IMR-90 (cell line): ENCODE results near the gene FAM120A. TPM values are rescaled to one million over a fixed set of nuclear protein-coding genes. Genes with fewer than 3 reads are reported as not detected.

Source experiments
- ATAC-seq: fragments of 200-7000 bp; cut with Tn5 transposase; 2 replicates; pipeline ENCODE4 v1.9.1; 2020; ENCODE audit warnings: low read depth, mild to moderate bottlenecking, moderate library complexity
- BruUV-seq: library from RNA; stranded (reverse); fragments of 400-500 nt; replicated peaks from 2 replicates; lab custom pipeline; 2021; lab: Mats Ljungman, UMichigan
- CTCF ChIA-PET: fragments of 300-600 bp; formaldehyde crosslinking; extraction: SDS; loops from one replicate; lab custom pipeline; 2021; ENCODE audit warnings: antibody characterized with exemption; lab: Yijun Ruan, JAX
- POLR2A ChIA-PET: fragments of 300-600 bp; sonication (Branson Sonifier 250); formaldehyde crosslinking; loops from one replicate; lab custom pipeline; 2022; ENCODE audit warnings: antibody characterized with exemption; ENCODE audit not compliant: unreplicated experiment; lab: Charles Lee
- DNase-seq: peaks from one replicate; pipeline ENCODE4 v3.0.0; 2013
- H2AFZ ChIP-seq: replicated peaks from 2 replicates; pipeline ENCODE3; 2013; ENCODE audit warnings: low read length, mild to moderate bottlenecking; ENCODE audit not compliant: poor library complexity
- H2AK5ac ChIP-seq: 2 replicates; pipeline ENCODE4 v1.6.1; 2013; ENCODE audit warnings: low read depth, low read length, inconsistent platforms
- H2AK9ac ChIP-seq: replicated peaks from 2 replicates; pipeline ENCODE3; 2013; ENCODE audit warnings: mild to moderate bottlenecking, low read depth, low read length, moderate library complexity; ENCODE audit not compliant: poor library complexity
- H2BK120ac ChIP-seq: 2 replicates; pipeline ENCODE4 v1.6.1; 2013; ENCODE audit warnings: low read depth, low read length, inconsistent platforms
- H2BK15ac ChIP-seq: 3 replicates; pipeline ENCODE4 v1.6.1; 2013; ENCODE audit warnings: low read depth, low read length, inconsistent platforms
- H2BK20ac ChIP-seq: 2 replicates; pipeline ENCODE4 v1.6.1; 2013; ENCODE audit warnings: low read depth, mild to moderate bottlenecking, inconsistent platforms, low read length, moderate library complexity
- H2BK5ac ChIP-seq: 2 replicates; pipeline ENCODE4 v1.6.1; 2013; ENCODE audit warnings: mild to moderate bottlenecking, low read depth, low read length, inconsistent platforms; ENCODE audit not compliant: poor library complexity, severe bottlenecking
- H3K14ac ChIP-seq: replicated peaks from 2 replicates; pipeline ENCODE4 v1.6.1; 2013; ENCODE audit warnings: low read depth, low read length, inconsistent platforms
- H3K18ac ChIP-seq: 2 replicates; pipeline ENCODE4 v1.6.1; 2013; ENCODE audit warnings: low read depth, low read length, control low read depth
- H3K23ac ChIP-seq: 2 replicates; pipeline ENCODE4 v1.6.1; 2013; ENCODE audit warnings: low read depth, low read length, inconsistent platforms
- H3K27ac ChIP-seq: 2 replicates; pipeline ENCODE4 v1.5.1; 2013; ENCODE audit warnings: mild to moderate bottlenecking, control low read depth, low read length; ENCODE audit not compliant: insufficient read depth
- H3K27me3 ChIP-seq: 2 replicates; pipeline ENCODE4 v1.6.1; 2013; ENCODE audit warnings: low read length; ENCODE audit not compliant: control insufficient read depth, insufficient read depth
- H3K36me3 ChIP-seq: 2 replicates; pipeline ENCODE4 v1.6.1; 2013; ENCODE audit warnings: low read length, mixed read lengths; ENCODE audit not compliant: control insufficient read depth, insufficient read depth
- H3K4ac ChIP-seq: 2 replicates; pipeline ENCODE4 v1.6.1; 2013; ENCODE audit warnings: low read depth, low read length, inconsistent platforms
- H3K4me1 ChIP-seq: 2 replicates; pipeline ENCODE4 v1.6.1; 2013; ENCODE audit warnings: low read length, mixed read lengths; ENCODE audit not compliant: control insufficient read depth, insufficient read depth
- H3K4me2 ChIP-seq: 2 replicates; pipeline ENCODE4 v1.6.1; 2013; ENCODE audit warnings: low read depth, mild to moderate bottlenecking, control low read depth, low read length, moderate library complexity
- H3K4me3 ChIP-seq: 2 replicates; pipeline ENCODE4 v1.5.1; 2013; ENCODE audit warnings: low read depth, mild to moderate bottlenecking, control low read depth, low read length, moderate library complexity; ENCODE audit not compliant: insufficient read depth
- H3K56ac ChIP-seq: 2 replicates; pipeline ENCODE4 v1.6.1; 2013; ENCODE audit warnings: low read length, inconsistent platforms; ENCODE audit not compliant: insufficient read depth; ENCODE audit errors: extremely low read depth
- H3K79me1 ChIP-seq, 2 experiments: 2 replicates each; pipeline ENCODE4 v1.6.1; 2013; ENCODE audit warnings: low read length in 2 of 2, inconsistent platforms in 1 of 2, low read depth in 1 of 2
- H3K9ac ChIP-seq: 2 replicates; pipeline ENCODE4 v1.6.1; 2013; ENCODE audit warnings: low read depth, low read length, control low read depth
- H3K9me1 ChIP-seq: 2 replicates; pipeline ENCODE4 v1.6.1; 2013; ENCODE audit warnings: low read length, inconsistent platforms; ENCODE audit not compliant: insufficient read depth
- H3K9me3 ChIP-seq: 2 replicates; pipeline ENCODE4 v1.6.1; 2013; ENCODE audit warnings: low read length; ENCODE audit not compliant: control insufficient read depth, insufficient read depth
- H4K20me1 ChIP-seq: 2 replicates; pipeline ENCODE4 v1.6.1; 2013; ENCODE audit warnings: low read length, inconsistent platforms; ENCODE audit not compliant: insufficient read depth
- H4K5ac ChIP-seq: 2 replicates; pipeline ENCODE4 v1.6.1; 2013; ENCODE audit warnings: mild to moderate bottlenecking, low read depth, low read length, control low read depth
- H4K8ac ChIP-seq, 2 experiments: 2 replicates each; pipeline ENCODE4 v1.6.1; 2013; ENCODE audit warnings: low read depth in 2 of 2, low read length in 2 of 2, control low read depth in 1 of 2, inconsistent platforms in 1 of 2
- H4K91ac ChIP-seq: 2 replicates; pipeline ENCODE4 v1.6.1; 2013; ENCODE audit warnings: low read depth, low read length, inconsistent platforms; ENCODE audit not compliant: insufficient read depth
- BHLHE40 ChIP-seq: fragments of 150-350 bp; IDR thresholded peaks from 2 replicates; pipeline ENCODE4 v1.6.1; 2016; ENCODE audit warnings: mild to moderate bottlenecking, low read depth, low read length
- CEBPB ChIP-seq: IDR thresholded peaks from 2 replicates; pipeline ENCODE4 v1.6.1; 2012; ENCODE audit warnings: low read depth, low read length, improper control_type of control experiment
- CHD1 ChIP-seq: IDR thresholded peaks from 2 replicates; pipeline ENCODE4 v1.6.1; 2012; ENCODE audit warnings: low read depth, low read length, improper control_type of control experiment
- FOS ChIP-seq: fragments of 150-350 bp; IDR thresholded peaks from 2 replicates; pipeline ENCODE4 v1.6.1; 2016; ENCODE audit warnings: low read depth, low read length
- MAFK ChIP-seq: IDR thresholded peaks from 2 replicates; pipeline ENCODE4 v1.6.1; 2012; ENCODE audit warnings: low read depth, low read length, improper control_type of control experiment
- MAZ ChIP-seq: IDR thresholded peaks from 2 replicates; pipeline ENCODE4 v1.6.1; 2012; ENCODE audit warnings: low read depth, mild to moderate bottlenecking, low read length, improper control_type of control experiment, moderate library complexity, borderline replicate concordance
- MXI1 ChIP-seq: IDR thresholded peaks from 2 replicates; pipeline ENCODE4 v1.6.1; 2012; ENCODE audit warnings: low read depth, mild to moderate bottlenecking, low read length, moderate library complexity, borderline replicate concordance
- POLR2A ChIP-seq: IDR thresholded peaks from 2 replicates; pipeline ENCODE4 v1.6.1; 2012; ENCODE audit warnings: mild to moderate bottlenecking, low read depth, low read length
- SMC3 ChIP-seq: fragments of 150-350 bp; IDR thresholded peaks from 2 replicates; pipeline ENCODE4 v1.6.1; 2016; ENCODE audit warnings: low read depth, mild to moderate bottlenecking, antibody characterized with exemption, low read length, moderate library complexity
- WGBS, 2 experiments: methylation state at CpG; one replicate each; pipeline versions ENCODE4 v1.1.5 to v1.1.7; 2013; ENCODE audit warnings: missing lambda C conversion rate in 2 of 2; ENCODE audit not compliant: insufficient read length in 1 of 2; ENCODE audit errors: extremely low coverage in 2 of 2; 5-methylcytosine and 5-hydroxymethylcytosine counted together
- dilution Hi-C: fragments of 300-500 bp; cut with HindIII; formaldehyde crosslinking; loops from one replicate; pipeline ENCODE4 v1.14.3; 2018; ENCODE audit warnings: low sequenced_read_pairs; ENCODE audit not compliant: unreplicated experiment
- in situ Hi-C: fragments of 300-500 bp; cut with MboI; formaldehyde crosslinking; loops from 3 replicates; pipeline ENCODE4 v1.14.3; 2019; ENCODE audit warnings: low sequenced_read_pairs, inconsistent platforms, mixed read lengths
- intact Hi-C: fragments of 100-400 bp; cut with micrococcal nuclease; formaldehyde crosslinking; loops from 2 replicates; pipeline ENCODE4 v1.10.0; 2022
- polyA plus RNA-seq, 3 experiments: library from polyadenylated mRNA; depleted of rRNA; stranded (reverse); fragments of >200 nt; gene quantifications; 2 replicates each; pipeline ENCODE4 v1.2.3, GENCODE V29; 2012; ENCODE audit warnings: low replicate concordance in 1 of 3
- total RNA-seq: library from RNA; depleted of rRNA; stranded (reverse); fragments of >200 nt; gene quantifications from 2 replicates; pipeline ENCODE4 v1.2.3, GENCODE V29; 2012
- TF ChIP-seq, protein P1 (sequence below): fragments of 150-350 bp; IDR thresholded peaks from 2 replicates; pipeline ENCODE4 v1.6.1; 2016; ENCODE audit warnings: low read depth, mild to moderate bottlenecking, low read length, moderate library complexity, borderline replicate concordance
- TF ChIP-seq, protein P2 (sequence below): fragments of 150-350 bp; IDR thresholded peaks from 2 replicates; pipeline ENCODE4 v1.6.1; 2017; ENCODE audit warnings: mild to moderate bottlenecking, antibody characterized with exemption, low read length, low read depth
- TF ChIP-seq, protein P3 (sequence below): conservative IDR thresholded peaks from 2 replicates; pipeline ENCODE4 v1.5.1; 2012; ENCODE audit warnings: mild to moderate bottlenecking, low read depth, low read length, improper control_type of control experiment

FAM120A gene
- total and polyA plus RNA-seq, 2 of the 4 experiments (the other 2 are of a cell fraction): 61.6 to 75.1 TPM

DNA sequence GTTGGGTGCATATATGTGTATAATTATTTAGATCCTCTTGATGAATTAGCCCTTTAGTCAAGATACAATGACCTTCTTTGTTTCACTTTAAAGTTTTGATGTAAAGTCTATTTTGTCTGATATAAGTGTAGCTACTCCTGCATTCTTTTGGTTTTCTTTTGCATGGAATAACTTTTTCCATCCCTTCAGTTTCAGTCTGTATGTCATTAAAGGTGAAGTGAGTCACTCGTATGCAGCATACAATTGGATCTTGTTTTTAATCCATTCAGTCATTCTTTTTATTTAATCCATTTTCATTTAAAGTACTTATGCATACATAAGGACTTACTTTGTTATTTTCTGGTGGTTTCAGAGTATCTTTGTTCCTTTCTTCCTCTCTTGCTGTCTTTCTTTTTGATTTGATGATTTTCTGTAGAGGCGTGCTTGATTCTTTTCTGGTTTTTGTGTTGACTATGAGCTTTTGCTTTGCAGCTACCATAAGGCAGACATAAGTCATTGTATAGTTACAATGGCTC, 36.3 kb upstream of the FAM120A start:
- no peaks in the 10 kb centered on the region for H3K9me1 ChIP-seq
- H3K36me3 ChIP-seq: no peaks in the 10 kb centered on the region
- DNase-seq (no peak), ATAC-seq (no peak)
- no peak overlapping the region for H4K8ac ChIP-seq
- H2BK5ac ChIP-seq: no peak overlapping the region
- dilution Hi-C loops: no loop called here
- ChIA-PET CTCF (no interaction called here), POLR2A (no interaction called here)
- in situ Hi-C loops: loop anchor here (10.0 to 25.0 kb wide), 4 partner anchors 60 to 547 kb away; partner anchors contain the start of gene BARX1
- H2BK120ac ChIP-seq: no peak overlapping the region
- peaks cover 17% of the 10 kb centered on the region for H3K9me3 ChIP-seq
- no peak overlapping the region for H2AFZ ChIP-seq
- H4K20me1 ChIP-seq: no peaks in the 10 kb centered on the region
- no peak overlapping the region for H3K56ac ChIP-seq
- H3K18ac ChIP-seq: no peak overlapping the region
- no peak overlapping the region for H3K9ac ChIP-seq
- H3K4ac ChIP-seq: no peak overlapping the region
- H2BK15ac ChIP-seq: no peak overlapping the region
- H3K23ac ChIP-seq: no peak overlapping the region
- peaks cover 2% of the 10 kb centered on the region; the same call in 1 of the 2 replicates for H3K4me1 ChIP-seq
- TF ChIP-seq MAFK (no peak), CHD1 (no peak), FOS (no peak), POLR2A (no peak), MXI1 (no peak), BHLHE40 (no peak), CEBPB (no peak), MAZ (no peak), SMC3 (no peak)
- TF ChIP-seq, protein P1, sequence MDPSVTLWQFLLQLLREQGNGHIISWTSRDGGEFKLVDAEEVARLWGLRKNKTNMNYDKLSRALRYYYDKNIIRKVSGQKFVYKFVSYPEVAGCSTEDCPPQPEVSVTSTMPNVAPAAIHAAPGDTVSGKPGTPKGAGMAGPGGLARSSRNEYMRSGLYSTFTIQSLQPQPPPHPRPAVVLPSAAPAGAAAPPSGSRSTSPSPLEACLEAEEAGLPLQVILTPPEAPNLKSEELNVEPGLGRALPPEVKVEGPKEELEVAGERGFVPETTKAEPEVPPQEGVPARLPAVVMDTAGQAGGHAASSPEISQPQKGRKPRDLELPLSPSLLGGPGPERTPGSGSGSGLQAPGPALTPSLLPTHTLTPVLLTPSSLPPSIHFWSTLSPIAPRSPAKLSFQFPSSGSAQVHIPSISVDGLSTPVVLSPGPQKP: no peak
- TF ChIP-seq, protein P2, sequence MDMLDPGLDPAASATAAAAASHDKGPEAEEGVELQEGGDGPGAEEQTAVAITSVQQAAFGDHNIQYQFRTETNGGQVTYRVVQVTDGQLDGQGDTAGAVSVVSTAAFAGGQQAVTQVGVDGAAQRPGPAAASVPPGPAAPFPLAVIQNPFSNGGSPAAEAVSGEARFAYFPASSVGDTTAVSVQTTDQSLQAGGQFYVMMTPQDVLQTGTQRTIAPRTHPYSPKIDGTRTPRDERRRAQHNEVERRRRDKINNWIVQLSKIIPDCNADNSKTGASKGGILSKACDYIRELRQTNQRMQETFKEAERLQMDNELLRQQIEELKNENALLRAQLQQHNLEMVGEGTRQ: no peak
- TF ChIP-seq, protein P3, sequence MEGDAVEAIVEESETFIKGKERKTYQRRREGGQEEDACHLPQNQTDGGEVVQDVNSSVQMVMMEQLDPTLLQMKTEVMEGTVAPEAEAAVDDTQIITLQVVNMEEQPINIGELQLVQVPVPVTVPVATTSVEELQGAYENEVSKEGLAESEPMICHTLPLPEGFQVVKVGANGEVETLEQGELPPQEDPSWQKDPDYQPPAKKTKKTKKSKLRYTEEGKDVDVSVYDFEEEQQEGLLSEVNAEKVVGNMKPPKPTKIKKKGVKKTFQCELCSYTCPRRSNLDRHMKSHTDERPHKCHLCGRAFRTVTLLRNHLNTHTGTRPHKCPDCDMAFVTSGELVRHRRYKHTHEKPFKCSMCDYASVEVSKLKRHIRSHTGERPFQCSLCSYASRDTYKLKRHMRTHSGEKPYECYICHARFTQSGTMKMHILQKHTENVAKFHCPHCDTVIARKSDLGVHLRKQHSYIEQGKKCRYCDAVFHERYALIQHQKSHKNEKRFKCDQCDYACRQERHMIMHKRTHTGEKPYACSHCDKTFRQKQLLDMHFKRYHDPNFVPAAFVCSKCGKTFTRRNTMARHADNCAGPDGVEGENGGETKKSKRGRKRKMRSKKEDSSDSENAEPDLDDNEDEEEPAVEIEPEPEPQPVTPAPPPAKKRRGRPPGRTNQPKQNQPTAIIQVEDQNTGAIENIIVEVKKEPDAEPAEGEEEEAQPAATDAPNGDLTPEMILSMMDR: no peak
- H4K5ac ChIP-seq: no peak overlapping the region
- H3K4me2 ChIP-seq: no peak overlapping the region
- no peak overlapping the region for H4K91ac ChIP-seq
- no peak overlapping the region for H3K14ac ChIP-seq
- H2BK20ac ChIP-seq: no peak overlapping the region
- no TSS peak for BruUV-seq
- no peaks in the 10 kb centered on the region for H3K79me1 ChIP-seq
- H3K27ac ChIP-seq: no peak overlapping the region
- no peak overlapping the region for H2AK9ac ChIP-seq
- no CpG with 5 or more reads among the region's 2 CpGs for WGBS, 2 experiments
- H3K27me3 ChIP-seq: no peaks in the 10 kb centered on the region; the same call in 1 of the 2 replicates
- no peak overlapping the region for H2AK5ac ChIP-seq
- no peak overlapping the region for H3K4me3 ChIP-seq
- intact Hi-C loops: no loop called here
